GM18508 (cell line): ENCODE results near the gene RWDD4.

Experiments used
- ATAC-seq: cut with Tn5 transposase; IDR thresholded peaks from one replicate; pipeline ENCODE4 v1.9.1; 2021; ENCODE audit warnings: moderate number of reproducible peaks; ENCODE audit not compliant: insufficient read depth, unreplicated experiment

Gene RWDD4

DNA sequence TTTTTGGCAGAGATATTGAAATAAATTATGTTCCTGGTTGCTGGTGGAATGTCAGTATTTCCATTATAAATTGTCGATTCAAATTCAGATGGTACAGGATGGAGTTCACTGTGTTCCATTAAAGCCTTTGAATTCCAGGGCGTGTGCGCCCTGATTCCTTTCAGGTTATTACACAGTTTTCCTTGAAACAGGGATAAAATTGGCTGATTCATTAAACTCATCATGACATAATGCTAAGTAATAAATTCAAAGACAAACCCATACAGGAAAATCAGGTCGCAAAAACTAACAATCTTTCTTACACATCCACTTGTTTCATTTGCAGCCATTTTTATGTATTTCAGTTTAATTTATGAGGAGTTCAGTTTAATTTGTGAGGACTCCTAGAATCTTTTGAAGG is 51.1 kb downstream of the RWDD4 start:
- no peak for ATAC-seq

- ATAC-seq: no peak
Observed at GRCh38 chr4:183602557-183603027, 56.4 kb downstream of the RWDD4 start.

DNA sequence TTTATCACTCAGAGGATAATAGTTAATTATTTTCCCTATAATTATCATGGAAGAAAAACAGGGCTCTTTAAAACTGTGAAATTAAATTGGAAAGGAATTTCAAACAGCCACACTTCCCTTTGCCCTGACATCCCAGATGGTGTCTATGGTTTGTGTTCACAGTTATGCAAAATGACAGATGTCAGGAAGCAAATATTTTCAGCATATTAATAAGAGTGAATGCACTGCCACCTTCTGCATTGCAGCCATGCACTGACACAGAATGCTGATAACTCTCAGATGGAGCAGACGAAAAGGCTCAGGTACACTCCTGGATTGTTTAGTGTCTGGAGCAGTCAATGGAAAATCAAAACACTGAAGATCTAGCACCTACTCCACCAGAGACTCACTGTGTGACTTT is 57.6 kb downstream of the RWDD4 start:
- ATAC-seq: no peak

DNA sequence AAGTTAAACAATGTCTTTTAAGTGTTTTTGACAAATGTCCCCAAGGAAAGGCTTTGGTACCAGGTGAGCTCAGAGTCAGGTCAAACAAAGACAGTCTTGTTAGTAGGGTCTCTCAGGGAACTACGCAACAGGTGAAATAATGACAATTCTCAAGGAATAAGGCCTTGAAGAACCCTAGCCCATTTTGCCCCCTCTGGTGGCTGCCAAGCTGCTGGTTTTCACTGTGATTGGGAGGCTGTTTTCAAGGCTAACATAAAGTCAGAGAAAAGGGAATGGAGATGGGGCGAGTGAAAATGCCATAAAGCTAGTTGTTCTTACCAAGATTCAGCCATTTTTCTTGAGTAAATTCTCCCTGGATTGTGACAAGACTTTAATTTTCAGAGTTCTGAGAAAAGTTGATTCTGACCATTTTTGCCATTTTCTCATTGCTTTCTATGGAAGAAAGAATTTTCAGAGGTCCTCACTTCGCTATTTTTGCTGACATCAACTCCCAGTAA is 58.7 kb downstream of the RWDD4 start:
- ATAC-seq: no peak

GRCh38 chr4:183599690-183600089 is 59.3 kb downstream of the RWDD4 start:
- peak; percentile 75 for ATAC-seq

GRCh38 chr4:183599284-183599683 is 59.7 kb downstream of the RWDD4 start:
- ATAC-seq: no peak

DNA sequence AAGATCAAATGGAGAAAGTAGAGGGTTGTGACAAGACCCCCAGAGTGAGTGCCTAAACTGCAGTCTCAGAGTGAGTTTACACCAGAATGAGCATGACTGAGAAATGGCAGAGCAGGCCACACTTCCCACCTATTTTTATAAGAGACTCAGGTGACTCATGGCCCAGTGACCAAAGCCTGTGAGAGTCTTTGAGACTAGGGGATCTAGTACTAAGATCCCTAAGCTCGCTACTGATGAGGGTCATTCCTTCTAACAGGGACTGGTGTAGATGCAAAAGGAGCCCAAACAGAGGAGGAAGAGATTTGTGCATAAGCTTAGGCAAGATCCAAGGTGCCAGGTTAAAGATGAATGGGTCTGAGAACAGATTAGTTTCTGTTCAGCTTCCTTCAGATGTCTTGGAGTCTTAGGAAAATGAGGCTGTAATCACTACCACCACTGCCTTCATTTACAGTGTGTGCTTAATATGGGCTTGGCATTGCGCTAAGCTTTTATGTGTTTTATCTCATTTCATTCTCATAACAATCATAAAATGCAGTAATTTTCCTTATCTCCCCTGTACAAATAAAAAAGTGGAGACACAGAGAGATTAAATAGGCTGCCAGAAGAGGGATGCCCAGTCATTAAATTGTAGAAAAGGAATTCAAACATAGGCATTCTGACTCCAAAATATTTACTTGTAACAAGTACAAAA is 62.8 kb downstream of the RWDD4 start:
- ATAC-seq: no peak

GRCh38 chr4:183594823-183595222 is 64.2 kb downstream of the RWDD4 start:
- ATAC-seq: no peak

GRCh38 chr4:183591301-183591700 is 67.7 kb downstream of the RWDD4 start:
- ATAC-seq: no peak
